ENCODE results near the gene NXF1. TPM values are rescaled to one million over a fixed set of nuclear protein-coding genes. Genes with fewer than 3 reads are reported as not detected.

The NXF1 gene
- total RNA-seq = 100 to 1,000 TPM; 343 to 358 TPM
- 96.0 TPM for polyA plus RNA-seq (2013, experiment 1 of 2)
- polyA plus RNA-seq (2013, experiment 2 of 2) = 178 TPM
- total RNA-seq = 50.9 to 433 (median 138) reads per million in 172 experiments

- Mint-ChIP-seq H3K27ac (peak within 1 kb of the TSS; percentile 97), H3K4me1 (ENCODE audit: low read depth) (peaks cover 41% of the 10 kb centered on the region), H3K4me3 (peak within 1 kb of the TSS; percentile 98), H3K9me3 (no peaks in the 10 kb centered on the region), H3K27me3 (no peaks in the 10 kb centered on the region), H3K36me3 (ENCODE audit: low read depth) (peaks cover 52% of the 10 kb centered on the region)
- DNase-seq (peak; percentile 88 to 98 (median 96)), ATAC-seq (ENCODE audit: poor library complexity) (peak; percentile 82)
- intact Hi-C loops (cut with DNase I, micrococcal nuclease) = loop anchor here (1.0 to 2.0 kb wide), 5 partner anchors 13 to 76 kb away; partner anchors contain the start of genes WDR74 (in 2 of the 2), STX5 (in 1 of the 2), TEX54 (in 1 of the 2) and TMEM179B (in 1 of the 2)
- Histone ChIP-seq H3K9me3 (ENCODE audit: control insufficient read depth in 1 of 2, insufficient read depth in 1 of 2, low read length in 2 of 2) (no peaks in the 10 kb centered on the region), H3K4me1 (ENCODE audit: insufficient read depth, low read length) (peaks cover 36% of the 10 kb centered on the region), H3K4me3 (ENCODE audit: low read length) (peak within 1 kb of the TSS; percentile 70), H3K27ac (ENCODE audit: low read depth in 1 of 2, low read length in 2 of 2) (peak within 1 kb of the TSS; percentile 60 to 83), H3K36me3 (ENCODE audit: insufficient read depth, low read length) (peaks cover 38% of the 10 kb centered on the region), H3K27me3 (ENCODE audit: control insufficient read depth in 1 of 2, insufficient read depth in 2 of 2, low read length in 2 of 2) (no peaks in the 10 kb centered on the region)
- ChIA-PET CTCF (interaction anchor here (0.6 to 3.9 kb wide), 7 partner anchors 14 to 381 kb away, joined by 3 to 32 read pairs (median 4); partner anchors contain the start of genes SLC3A2 and TMEM179B), POLR2A (interaction anchor here (0.7 to 6.5 kb wide), 21 partner anchors 9 to 837 kb away, joined by 3 to 96 read pairs (median 5); partner anchors contain the start of genes C11orf98, CSKMT, HNRNPUL2 and POLR2G)
- TF ChIP-seq, protein P1, sequence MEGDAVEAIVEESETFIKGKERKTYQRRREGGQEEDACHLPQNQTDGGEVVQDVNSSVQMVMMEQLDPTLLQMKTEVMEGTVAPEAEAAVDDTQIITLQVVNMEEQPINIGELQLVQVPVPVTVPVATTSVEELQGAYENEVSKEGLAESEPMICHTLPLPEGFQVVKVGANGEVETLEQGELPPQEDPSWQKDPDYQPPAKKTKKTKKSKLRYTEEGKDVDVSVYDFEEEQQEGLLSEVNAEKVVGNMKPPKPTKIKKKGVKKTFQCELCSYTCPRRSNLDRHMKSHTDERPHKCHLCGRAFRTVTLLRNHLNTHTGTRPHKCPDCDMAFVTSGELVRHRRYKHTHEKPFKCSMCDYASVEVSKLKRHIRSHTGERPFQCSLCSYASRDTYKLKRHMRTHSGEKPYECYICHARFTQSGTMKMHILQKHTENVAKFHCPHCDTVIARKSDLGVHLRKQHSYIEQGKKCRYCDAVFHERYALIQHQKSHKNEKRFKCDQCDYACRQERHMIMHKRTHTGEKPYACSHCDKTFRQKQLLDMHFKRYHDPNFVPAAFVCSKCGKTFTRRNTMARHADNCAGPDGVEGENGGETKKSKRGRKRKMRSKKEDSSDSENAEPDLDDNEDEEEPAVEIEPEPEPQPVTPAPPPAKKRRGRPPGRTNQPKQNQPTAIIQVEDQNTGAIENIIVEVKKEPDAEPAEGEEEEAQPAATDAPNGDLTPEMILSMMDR (IDR thresholded peaks at IDR 0.05) = no peak
Measured at GRCh38 chr11:62805076-62805892, at the start of gene NXF1. NXF1 (minus strand) TSS chr11:62805440; CDS start chr11:62805356, 84 bp downstream.

DNA sequence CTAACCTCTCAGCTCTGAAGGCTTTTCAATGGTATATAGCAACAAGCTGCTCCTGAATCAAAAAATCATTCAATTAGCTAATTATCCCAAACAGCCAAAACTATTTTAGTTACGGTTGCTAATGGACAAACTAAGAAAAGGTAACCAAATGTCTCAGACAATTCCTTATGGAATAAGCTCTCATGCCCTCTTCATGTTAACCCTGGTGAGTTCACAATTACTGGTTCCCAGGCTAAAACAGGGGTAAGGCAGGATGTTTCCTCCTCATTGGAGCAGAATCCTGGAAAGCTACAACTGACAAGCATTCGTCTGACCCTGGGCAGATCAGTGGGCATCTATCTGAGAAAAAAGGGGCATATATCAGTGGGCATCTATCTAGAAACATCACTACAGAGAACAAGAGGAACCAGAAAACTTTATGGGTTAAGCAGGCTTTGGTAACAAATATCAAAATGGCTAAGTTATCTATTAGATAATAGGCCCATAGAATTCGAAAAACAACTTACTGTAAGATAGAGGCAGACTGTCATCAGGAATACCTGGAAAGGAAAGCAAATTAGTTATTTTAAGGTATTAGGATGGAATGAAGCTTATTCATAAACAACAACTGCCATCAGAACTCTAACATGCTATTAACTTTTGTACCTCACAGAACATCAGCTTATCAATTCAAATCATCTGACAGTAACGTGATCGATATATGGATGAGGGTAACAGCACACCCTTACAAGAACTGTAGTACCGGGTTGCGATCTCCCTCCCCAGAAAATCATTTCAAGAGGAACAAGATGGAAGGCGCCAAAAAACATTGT is 49.0 kb upstream of the NXF1 start:
- intact Hi-C loops (cut with DNase I, micrococcal nuclease) = loop anchor here in 1 of 2 experiments (2.0 kb wide), 1 partner anchor 125 kb away; the partner anchor contains the start of gene TTC9C
- ATAC-seq (ENCODE audit: poor library complexity) = no peak
- CTCF ChIA-PET = interaction anchor here (1.0 to 4.6 kb wide), 4 partner anchors 13 to 67 kb away, joined by 4 to 58 read pairs (median 16); partner anchors contain the start of genes SLC3A2, STX5 and TMEM179B

More for the DNA sequence above, 49.0 kb upstream of the NXF1 start:
- Mint-ChIP-seq H3K4me3 (peak overlapping the region; percentile 98), H3K27ac (peak overlapping the region; percentile 90), H3K4me1 (ENCODE audit: low read depth) (peaks cover 63% of the 10 kb centered on the region), H3K36me3 (ENCODE audit: low read depth) (peaks cover 48% of the 10 kb centered on the region), H3K9me3 (no peaks in the 10 kb centered on the region), H3K27me3 (no peaks in the 10 kb centered on the region)
- Histone ChIP-seq H3K9me3 (ENCODE audit: control insufficient read depth in 1 of 2, insufficient read depth in 1 of 2, low read length in 2 of 2) (no peaks in the 10 kb centered on the region), H3K4me1 (ENCODE audit: insufficient read depth, low read length) (peaks cover 44% of the 10 kb centered on the region), H3K27ac (ENCODE audit: low read depth in 1 of 2, low read length in 2 of 2) (peak overlapping the region; percentile 1 to 7), H3K27me3 (ENCODE audit: control insufficient read depth in 1 of 2, insufficient read depth in 2 of 2, low read length in 2 of 2) (no peaks in the 10 kb centered on the region), H3K36me3 (ENCODE audit: insufficient read depth, low read length) (peaks cover 38% of the 10 kb centered on the region), H3K4me3 (ENCODE audit: low read length) (peak overlapping the region; percentile 79)
- POLR2A ChIA-PET = interaction anchor here (0.6 to 9.4 kb wide), 18 partner anchors 12 to 262 kb away, joined by 3 to 599 read pairs (median 29); partner anchors contain the start of genes BSCL2, C11orf98, CSKMT and GNG3
- TF ChIP-seq, protein P1 (IDR thresholded peaks at IDR 0.05) = no peak
- DNase-seq = no peak
